GM18861 (cell line): ENCODE measurements around the gene PBX2.
A peak's percentile ranks its signal among the peaks of the same experiment; 100 is the strongest.
"Not testable (repeated sequence)": the region's sequence is repeated elsewhere in the genome, so short reads cannot be mapped to it uniquely, and the experiment has no call there.

Experiments used
- ATAC-seq: cut with Tn5 transposase; IDR thresholded peaks from one replicate; pipeline ENCODE4 v1.9.1; 2021; ENCODE audit not compliant: unreplicated experiment

Gene PBX2

DNA sequence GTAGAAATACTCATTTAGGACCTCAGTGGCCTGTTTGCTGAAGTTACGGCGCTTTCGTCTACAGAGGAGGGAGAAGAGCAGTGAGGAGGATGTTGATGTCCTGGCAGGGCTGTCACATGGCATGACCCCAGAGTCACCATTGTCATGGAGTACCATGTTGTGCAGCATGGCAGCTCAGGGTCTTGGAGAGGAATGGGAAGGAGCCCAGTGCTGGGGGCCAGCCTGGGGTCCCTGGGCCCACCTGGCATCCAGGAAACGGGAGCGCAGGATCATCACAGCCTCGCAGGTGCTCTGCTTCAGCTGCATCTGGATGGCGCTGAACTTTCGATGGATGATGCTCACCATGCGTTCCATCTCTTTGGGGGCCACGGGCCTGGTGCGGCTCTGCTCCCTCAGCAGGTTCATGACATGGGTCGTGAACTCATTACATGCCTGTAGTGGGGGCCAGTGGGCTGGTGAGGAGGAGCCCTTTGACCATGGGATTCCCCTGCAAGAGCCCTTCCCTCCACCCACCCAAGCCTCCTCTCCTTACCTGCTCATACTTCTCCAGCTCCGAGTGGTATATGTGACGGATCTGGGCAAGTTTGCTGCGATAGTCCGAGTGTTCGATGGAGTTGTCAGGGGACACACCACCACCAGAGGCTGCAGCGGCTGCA is 2.1 kb downstream of the PBX2 start:
- ATAC-seq, result not testable (repeated sequence)

DNA sequence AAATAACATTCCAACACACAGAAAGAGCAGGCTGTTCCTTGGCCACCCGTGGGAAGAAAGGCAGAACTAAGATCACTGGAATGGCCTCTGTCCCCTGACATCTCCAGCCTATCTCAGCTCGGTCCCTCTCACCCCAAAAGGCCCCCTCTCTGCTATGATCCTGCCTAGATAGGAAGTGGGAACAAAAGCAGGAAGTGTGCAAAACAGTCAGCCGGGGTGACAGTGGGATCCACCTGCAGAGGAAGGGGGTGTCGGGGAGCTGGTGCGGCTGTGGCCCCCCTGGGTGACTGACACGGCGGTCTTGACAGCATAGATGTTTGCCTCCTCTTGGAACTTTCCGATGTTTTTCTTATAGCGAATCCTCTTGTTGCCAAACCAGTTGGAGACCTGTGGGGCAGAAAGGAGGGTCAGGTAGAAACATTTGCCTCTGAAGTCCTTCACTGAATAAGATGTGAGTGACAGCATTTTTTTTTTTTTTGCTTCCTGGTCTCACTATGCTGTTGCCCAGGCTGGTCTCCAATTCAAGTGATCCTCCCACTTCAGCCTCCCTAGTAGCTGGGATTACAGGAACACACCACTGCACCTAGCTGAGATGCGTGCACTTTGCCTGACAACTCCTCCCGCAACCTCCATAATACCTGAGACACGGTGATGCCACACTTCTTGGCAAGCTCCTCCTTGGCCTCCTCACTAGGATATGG is 2.8 kb downstream of the PBX2 start:
- ATAC-seq, result no peak

DNA sequence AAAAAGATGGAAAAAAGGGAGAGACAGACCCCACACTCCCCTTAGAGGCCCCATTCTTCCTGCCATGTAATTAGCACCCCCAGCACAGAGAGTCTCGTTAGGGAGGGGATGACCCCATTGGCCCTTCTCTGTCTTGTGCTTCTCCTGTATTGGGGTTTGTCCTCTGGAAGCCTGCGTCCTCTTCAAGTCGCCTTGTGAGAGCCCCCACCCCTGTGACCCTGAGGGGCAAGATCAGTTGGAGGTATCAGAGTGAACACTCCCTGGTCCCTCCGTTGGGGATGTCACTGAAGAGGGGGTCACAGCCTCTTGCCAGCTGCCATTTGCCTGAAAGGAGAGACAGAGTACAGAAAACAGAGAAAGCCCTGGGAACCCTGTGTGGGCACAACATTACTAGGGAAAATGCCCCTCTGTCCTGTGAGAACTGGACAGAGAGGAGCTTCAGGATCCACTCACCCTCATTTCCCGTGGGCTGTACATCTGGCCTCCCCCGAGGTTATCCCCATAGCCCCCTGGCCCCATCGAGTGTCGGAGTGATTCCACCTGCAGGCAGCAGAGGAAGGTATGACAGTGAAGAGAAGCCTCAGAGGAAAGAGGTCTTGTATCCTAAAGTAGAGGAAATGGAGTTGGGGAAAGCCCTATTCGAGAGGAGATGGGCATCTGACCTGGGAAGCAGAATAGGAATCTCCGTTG is 3.7 kb downstream of the PBX2 start:
- ATAC-seq, result not testable (repeated sequence)

DNA sequence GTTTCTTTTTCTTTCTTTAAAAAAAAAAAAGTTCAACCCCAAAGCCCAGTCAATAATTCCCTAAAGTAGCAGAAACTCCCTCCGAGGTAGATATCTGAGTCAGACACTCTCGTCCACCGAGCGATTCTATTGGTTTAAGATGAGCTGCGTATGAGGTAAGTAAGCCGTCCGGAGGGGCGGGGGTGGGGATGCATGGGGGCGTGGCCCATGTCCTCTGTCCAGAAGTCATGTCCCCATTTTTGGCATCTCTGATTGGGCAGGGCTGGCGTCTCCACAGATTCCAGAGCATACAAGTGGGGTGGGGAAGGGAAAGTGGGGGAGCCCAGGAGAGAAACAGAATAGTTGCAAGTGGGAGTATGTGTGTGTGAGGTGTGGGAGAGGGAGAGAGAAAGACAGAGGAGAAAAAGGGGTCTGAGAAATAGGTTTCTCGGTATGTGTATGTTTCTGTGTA is 4.3 kb downstream of the PBX2 start:
- ATAC-seq, result not testable (repeated sequence)

DNA sequence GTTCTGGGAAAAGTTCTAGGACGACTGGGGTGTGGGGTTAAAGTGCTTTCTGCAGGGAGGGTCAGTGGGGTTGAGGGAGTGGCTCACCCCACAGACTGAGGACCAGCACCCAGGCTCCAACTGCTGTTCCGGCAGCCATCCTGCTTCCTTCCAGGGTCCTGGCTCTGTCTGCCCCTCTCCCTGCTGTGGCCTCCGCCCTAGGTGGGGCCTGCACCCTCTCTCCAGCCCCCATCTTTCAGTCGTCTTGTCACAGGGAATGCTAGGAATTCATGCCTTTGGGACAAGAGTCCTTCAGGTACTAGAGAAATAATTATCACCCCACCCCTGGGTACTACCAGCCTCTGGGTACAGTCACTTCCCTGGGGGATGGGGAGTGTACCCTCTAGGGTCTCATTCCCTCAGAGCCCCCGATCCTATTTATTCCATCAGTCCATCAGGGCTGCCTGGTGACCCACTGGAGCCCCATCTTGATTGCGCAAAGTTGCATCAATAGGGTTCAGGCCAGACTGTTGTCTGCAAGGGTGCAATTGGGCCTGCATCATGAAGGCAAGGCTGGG is 5.8 kb downstream of the PBX2 start, which contains the start of gene AGER:
Gene AGER, minus strand, starts transcription at position 170 of the 557 bp plus-strand sequence. Its CDS starts 31 bp downstream, at position 139.
- ATAC-seq, result no peak

DNA sequence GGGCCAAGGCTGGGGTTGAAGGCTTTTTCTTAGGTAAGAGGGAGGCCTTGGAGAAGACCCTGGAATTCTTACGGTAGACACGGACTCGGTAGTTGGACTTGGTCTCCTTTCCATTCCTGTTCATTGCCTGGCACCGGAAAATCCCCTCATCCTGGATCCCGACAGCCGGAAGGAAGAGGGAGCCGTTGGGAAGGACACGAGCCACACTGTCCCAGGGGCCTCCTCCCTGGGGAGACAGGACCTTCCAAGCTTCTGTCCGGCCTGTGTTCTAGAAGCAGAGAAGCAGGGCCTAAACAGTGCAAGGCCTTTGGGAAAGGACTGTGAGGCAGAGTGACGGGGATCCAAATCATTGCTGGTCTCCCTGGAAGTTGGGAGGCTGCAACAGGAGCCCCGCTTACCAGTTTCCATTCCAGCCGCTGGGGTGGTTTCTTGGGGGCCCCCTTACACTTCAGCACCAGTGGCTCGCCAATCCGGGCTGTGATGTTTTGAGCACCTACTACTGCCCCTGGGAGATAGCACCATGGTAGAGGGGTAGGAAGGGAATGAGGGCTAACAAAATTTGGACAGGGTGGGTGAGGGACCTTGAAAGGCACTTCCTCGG is 6.4 kb downstream of the PBX2 start:
- no peak for ATAC-seq

DNA sequence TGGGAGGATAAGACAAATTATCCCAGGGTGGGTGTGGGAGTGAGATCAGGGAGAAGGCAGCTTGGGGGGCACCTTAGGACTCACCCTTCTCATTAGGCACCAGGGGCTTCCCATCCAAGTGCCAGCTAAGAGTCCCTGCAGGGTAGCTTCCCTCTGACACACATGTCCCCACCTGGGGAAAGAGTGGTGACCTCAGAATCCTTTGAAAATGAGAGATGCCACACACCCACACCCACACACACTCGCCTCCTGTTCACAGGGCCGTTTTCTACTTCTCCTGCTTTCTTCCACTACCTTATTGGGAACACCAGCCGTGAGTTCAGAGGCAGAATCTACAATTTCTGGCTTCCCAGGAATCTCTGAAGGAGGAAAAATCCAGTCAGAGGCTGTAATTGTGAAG is 7.0 kb downstream of the PBX2 start:
- ATAC-seq, result no peak

DNA sequence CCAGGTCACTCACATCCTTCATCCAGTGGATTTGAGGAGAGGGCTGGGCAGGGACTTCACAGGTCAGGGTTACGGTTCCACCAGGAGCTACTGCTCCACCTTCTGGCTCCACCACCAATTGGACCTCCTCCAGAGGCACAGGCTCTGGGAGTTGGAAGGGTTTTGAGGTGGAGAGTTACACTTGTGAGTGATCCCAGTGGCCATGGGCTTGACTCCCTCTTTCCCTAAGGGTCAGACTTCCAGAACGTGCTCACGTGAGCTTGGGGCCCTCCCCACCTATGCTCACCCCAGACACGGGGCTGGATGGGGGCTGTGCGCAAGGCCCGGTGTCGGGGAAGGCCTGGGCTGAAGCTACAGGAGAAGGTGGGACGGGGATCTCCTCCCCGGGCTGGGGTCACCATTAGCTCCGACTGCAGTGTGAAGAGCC is 7.4 kb downstream of the PBX2 start:
- no peak for ATAC-seq

DNA sequence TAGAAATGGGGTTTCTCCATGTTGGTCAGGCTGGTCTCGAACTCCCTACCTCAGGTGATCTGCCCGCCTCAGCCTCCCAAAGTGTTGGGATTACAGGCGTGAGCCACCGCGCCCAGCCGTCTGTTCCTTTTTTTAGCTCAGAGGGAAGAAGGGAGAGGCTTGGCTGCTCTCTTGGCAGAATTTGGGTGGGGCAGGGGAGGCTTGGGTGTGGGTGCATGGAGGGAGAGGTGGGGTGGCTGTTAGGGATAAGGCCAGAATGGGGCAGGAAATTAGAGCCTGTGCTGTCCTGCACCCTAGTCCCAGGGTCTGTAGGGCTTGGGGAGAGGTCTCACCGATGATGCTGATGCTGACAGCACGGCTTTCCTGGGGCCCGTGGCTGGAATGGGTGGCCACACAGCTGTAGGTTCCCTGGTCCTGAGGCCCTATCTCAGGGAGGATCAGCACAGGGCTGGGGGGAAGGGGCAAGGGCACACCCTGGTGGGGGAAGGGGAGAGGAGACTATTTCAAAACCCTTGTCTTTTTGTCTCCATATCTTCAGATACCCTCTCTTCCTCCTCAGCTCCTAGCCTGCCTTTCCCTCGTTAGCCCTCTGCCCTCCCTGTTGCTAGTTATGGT is 8.0 kb downstream of the PBX2 start:
- no peak for ATAC-seq

DNA sequence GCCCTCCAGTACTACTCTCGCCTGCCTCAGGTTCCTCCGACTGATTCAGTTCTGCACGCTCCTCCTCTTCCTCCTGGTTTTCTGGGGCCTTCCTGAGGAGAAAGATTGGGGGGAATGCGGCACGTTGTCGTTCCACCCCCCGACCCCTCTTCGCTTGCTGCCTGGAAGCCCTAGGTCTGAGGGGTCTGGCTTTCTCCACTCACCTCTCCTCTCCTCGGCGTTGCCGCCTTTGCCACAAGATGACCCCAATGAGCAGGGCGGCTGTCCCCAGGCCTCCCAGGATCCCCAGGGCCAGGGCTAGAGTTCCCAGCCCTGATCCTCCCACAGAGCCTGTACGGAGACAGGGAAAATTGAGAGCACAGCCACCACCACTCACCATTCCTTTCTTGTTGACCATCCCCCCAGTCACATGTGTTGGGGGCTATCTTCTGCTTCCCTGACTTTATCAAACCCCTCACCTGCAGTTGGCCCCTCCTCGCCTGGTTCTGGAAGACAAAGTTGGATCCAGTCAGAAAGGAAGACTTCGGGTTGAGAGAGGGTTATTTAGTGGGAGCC is 8.8 kb downstream of the PBX2 start:
- no peak for ATAC-seq

DNA sequence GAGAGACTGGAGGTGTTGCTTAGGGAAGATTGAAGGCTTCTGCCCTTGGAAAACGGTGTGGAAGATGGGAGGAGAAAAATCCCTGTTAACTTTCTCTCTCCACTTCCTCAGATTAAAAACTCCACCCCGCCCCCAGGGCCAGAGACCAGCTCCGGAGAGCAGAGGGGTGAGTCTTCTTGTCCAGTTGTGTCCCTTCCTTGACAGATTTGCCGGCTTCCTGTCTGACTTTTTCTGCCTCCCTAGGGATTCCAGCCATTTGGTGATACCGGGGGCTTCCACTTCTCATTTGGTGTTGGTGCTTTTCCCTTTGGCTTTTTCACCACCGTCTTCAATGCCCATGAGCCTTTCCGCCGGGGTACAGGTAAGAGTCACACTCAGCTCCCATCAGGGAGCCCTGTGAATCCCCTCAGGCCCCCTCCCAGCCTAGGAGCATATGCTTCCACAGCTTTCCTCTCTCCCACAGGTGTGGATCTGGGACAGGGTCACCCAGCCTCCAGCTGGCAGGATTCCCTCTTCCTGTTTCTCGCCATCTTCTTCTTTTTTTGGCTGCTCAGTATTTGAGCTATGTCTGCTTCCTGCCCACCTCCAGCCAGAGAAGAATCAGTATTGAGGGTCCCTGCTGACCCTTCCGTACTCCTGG is 10.1 kb downstream of the PBX2 start:
- ATAC-seq, result no peak

DNA sequence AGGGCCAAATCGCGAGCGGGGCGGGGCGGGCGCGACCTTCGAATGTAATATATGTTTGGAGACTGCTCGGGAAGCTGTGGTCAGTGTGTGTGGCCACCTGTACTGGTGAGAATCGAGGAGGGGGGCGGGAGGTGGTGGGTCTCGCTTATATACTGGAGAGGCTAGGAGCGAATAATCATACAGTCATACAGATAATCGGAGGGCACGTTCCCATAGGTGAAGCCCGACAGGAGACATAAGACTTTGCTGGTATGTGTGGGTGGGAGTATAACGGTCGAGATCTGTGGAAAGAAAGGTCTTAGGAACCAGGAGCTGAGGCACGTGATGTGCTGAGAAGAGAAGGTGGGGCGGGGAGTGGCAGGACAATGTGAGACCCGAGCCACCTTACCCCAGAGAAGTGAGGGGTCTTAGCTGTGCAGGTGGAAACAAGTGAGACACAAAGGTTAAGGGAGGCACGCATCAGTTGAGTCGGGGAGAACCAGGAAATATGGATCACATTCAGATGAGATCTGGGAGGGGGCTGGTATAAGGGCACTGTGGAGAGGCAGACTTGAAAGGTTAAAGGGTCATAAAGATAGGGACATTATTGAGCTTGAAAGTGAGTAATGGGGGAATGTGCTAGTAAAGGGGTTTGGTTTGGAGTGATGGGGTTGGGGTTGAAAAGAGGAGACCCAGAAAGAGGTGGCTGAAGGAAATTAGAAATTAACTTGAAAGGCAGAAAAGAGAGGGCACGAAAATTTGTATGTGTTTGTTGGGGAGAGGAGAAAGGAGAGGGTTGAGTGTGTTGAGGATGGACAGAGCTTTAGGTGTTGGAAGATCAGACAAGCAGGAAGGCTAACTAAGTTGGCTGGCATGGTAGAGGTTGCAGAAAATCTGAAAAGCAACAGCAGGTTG is 11.2 kb downstream of the PBX2 start:
- ATAC-seq, result no peak

DNA sequence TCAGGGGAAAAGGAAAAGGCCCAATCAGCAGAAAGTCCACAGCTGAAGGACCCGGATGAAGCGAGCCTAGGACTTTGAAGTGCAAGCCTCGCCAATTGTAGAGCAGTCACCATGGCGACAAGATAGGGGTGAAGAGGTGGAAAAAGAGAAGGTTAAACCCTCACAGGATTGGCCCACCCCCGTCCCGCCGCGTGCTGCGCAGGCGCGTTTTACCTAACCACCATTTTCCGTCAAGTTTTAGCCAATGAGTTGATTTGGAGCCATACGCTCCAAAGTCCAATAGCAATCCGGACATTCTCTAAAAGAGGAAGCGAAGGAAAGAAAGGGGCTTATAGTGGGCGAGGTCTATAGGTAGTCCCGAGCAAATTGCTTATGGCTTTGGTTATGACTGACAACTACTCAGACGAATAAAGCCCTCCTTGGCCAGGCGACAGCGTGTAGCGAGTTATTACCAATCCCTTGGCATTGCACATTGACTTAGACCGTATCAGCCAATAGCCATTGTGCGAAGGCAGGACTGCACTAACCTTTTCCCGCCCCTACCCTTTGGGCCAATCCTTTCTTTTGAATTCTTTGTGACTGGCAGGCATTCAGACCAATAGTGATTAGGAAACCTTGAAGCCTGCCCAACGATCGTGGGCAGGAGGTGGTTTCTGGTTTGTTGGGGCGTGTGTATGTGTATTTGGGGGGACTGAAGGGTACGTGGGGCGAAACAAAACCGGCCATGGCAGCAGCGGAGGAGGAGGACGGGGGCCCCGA is 12.0 kb downstream of the PBX2 start, which contains the start of gene RNF5:
Gene RNF5, plus strand, starts transcription at position 618 of the 759 bp plus-strand sequence. Its CDS starts 107 bp downstream, at position 725.
- ATAC-seq, result peak; percentile 76

DNA sequence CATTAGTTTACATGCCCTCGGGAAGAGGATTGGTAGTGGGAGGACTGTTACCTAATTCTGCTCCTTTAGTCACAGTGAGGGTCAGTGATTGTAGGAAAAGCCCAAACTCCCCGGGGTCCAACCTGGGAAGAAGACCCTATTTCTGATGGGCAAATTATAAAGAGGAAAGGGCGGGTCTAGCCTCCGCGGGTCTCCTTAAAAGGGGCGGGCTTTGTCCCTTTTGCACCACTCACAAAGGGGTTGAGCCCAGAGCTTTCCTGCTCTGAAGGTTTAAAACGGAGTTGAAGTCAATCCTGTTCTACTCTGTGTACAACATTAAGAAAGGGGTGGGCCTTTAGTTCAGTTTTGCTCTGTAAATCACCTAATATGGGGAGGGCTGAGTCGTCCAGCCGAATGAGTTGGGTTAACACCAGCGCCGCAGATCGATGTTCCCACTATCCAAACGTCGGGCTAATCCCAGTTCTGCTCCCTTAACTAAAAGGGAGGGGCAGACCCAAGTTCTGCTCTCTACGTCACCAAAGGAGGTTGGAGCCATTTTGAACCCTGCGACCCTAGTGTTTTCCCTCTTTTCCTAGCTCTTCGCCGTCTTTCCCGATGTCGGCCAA is 12.7 kb downstream of the PBX2 start:
- no peak for ATAC-seq

DNA sequence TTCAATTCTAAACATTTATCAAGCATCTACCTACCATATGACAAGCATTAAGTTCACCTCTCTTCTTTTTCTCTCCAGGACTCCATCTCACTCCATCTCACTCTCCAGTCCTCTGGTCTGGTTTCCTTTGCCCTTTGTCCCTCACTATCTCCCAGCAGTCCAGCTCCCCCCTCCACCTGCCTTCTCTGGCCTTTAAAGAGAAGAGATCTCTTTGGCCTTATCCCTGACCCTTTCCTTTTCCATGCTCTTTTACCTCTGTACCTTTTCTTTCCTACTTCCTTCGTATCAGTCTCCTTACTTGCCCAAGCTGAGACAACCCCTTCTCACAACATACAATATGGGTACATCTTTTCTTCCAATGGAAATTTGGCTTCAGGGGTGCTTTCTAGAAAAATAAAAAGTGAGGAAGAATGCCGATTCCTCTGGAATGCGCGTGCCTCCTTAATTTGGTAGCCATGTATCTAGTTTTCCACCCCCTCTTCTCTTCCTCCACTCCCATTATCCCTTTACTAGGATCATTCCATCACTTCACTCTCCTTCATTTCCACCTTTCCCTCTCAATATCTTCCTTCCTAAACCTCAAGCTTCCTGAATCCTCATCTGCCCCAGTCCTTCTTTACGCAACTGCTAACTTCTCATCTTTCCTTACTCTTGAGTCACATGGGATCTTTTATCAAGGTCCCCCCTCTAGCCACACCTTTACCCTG is 13.4 kb downstream of the PBX2 start:
- ATAC-seq, result no peak

DNA sequence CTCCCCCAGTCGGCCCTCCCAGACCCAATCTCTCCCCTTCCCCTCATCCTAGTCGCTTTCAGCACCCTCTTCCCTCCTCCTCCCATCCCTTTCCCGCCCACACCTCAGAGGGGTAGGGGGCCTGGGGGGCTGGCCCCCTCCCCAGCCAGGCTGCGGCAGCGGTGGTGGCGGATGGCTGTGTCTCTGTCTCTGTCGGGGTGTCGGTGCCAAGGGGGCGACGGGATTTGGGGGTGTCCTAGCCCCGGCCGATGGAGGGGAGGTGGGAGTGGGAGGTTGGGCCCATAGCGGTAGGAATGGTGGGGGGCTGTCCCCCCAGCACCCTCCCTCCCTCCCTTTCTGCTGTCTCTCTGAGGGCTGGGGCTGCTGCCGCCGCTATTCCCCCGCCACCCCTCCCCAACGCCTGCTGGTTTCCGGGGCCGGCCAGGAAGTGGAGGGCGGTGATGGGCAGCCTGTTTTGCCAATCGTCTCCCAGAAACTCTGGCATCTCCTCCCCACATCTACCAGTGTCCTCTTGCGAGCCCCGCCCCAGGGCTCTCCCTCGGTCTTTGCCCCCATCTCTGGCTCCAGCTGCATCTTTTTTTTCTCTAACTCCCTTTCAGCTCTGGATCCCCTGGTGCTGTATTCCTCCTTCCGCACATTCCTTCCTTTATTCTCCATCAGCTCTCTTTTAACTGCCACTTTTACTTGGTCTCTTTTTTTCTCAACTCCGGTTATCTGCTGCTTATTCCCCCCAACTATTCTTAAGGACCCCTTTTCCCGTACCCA is 14.1 kb downstream of the PBX2 start, which contains the start of gene AGPAT1:
Gene AGPAT1, minus strand, starts transcription at position 374 of the 765 bp plus-strand sequence. CDS start 4,588 bp downstream, outside the sequence.
- no peak for ATAC-seq
